Measurements from ENCODE around the gene THAP4.
"Not testable (repeated sequence)": the region's sequence is repeated elsewhere in the genome, so short reads cannot be mapped to it uniquely, and the experiment has no call there.

DNA sequence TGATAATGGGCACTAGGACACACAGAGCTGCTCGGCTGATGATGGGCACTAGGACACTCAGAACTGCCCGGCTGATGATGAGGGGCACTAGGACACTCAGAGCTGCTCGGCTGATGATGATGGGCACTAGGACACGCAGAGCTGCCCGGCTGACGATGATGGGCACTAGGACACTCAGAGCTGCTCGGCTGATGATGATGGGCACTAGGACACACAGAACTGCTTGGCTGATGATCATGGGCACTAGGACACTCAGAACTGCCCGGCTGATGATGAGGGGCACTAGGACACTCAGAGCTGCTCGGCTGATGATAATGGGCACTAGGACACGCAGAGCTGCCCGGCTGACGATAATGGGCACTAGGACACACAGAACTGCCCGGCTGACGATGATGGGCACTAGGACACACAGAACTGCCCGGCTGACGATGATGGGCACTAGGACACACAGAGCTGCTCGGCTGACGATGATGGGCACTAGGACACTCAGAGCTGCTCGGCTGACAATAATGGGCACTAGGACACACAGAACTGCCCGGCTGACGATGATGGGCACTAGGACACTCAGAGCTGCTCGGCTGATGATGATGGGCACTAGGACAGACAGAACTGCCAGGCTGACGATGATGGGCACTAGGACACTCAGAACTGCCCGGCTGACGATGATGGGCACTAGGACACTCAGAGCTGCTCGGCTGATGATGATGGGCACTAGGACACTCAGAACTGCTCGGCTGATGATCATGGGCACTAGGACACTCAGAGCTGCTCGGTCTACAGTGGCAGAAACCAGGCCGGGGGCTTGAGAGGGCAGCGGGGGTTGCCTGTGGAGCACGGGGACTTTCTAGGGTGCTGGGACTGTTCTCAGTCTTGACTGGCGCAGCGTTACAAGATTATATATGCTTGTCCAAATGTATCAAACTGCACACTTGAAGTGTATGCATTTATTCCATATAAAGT lies 46.2 kb downstream of the THAP4 start:
- not testable (repeated sequence) for TF ChIP-seq POLR2AphosphoS5 (IDR thresholded peaks at IDR 0.05)
- TF ChIP-seq, protein P1, sequence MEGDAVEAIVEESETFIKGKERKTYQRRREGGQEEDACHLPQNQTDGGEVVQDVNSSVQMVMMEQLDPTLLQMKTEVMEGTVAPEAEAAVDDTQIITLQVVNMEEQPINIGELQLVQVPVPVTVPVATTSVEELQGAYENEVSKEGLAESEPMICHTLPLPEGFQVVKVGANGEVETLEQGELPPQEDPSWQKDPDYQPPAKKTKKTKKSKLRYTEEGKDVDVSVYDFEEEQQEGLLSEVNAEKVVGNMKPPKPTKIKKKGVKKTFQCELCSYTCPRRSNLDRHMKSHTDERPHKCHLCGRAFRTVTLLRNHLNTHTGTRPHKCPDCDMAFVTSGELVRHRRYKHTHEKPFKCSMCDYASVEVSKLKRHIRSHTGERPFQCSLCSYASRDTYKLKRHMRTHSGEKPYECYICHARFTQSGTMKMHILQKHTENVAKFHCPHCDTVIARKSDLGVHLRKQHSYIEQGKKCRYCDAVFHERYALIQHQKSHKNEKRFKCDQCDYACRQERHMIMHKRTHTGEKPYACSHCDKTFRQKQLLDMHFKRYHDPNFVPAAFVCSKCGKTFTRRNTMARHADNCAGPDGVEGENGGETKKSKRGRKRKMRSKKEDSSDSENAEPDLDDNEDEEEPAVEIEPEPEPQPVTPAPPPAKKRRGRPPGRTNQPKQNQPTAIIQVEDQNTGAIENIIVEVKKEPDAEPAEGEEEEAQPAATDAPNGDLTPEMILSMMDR (IDR thresholded peaks at IDR 0.05): not testable (repeated sequence)

Measured in breast epithelium (tissue), 3 donors.